Liver (tissue), 9 donors: Measurements from ENCODE around the gene TMEM125. TPM values are rescaled to one million over a fixed set of nuclear protein-coding genes. Genes with fewer than 3 reads are reported as not detected.

Experiments used
- DNase-seq: peaks from one replicate; pipeline ENCODE4 v3.0.0-alpha.2; 2017; ENCODE audit warnings: low spot score
- H3K27ac ChIP-seq, 2 donors: one replicate each; pipeline ENCODE4 v1.7.0; 2013; ENCODE audit warnings: inconsistent platforms in 2 of 2, low read length in 2 of 2, control low read depth in 1 of 2, low read depth in 1 of 2, mild to moderate bottlenecking in 1 of 2
- H3K27me3 ChIP-seq, 4 donors: one replicate each; pipeline versions ENCODE4 v1.6.1 to v1.7.0; 2013; ENCODE audit warnings: low read length in 3 of 4, inconsistent platforms in 1 of 4, mild to moderate bottlenecking in 1 of 4, moderate library complexity in 1 of 4; ENCODE audit not compliant: control insufficient read depth in 4 of 4, insufficient read depth in 4 of 4
- H3K36me3 ChIP-seq, 4 donors: one replicate each; pipeline versions ENCODE4 v1.6.1 to v1.7.0; 2013; ENCODE audit warnings: low read length in 3 of 4, mild to moderate bottlenecking in 3 of 4, low read depth in 1 of 4, moderate library complexity in 1 of 4; ENCODE audit not compliant: control insufficient read depth in 4 of 4, insufficient read depth in 3 of 4
- H3K4me1 ChIP-seq, 4 donors: one replicate each; pipeline versions ENCODE4 v1.6.1 to v1.7.0; 2013; ENCODE audit warnings: low read length in 3 of 4, mild to moderate bottlenecking in 3 of 4, moderate library complexity in 1 of 4; ENCODE audit not compliant: control insufficient read depth in 4 of 4, insufficient read depth in 4 of 4
- H3K4me3 ChIP-seq, 3 donors: one replicate each; pipeline versions ENCODE4 v1.6.1 to v1.7.0; 2013; ENCODE audit warnings: low read length in 3 of 3, control low read depth in 1 of 3, low read depth in 1 of 3, mild to moderate bottlenecking in 1 of 3
- H3K9ac ChIP-seq, 2 donors: one replicate each; pipeline ENCODE4 v1.7.0; 2013; ENCODE audit warnings: low read length in 2 of 2, mild to moderate bottlenecking in 2 of 2, moderate library complexity in 2 of 2, control low read depth in 1 of 2, low read depth in 1 of 2
- H3K9me3 ChIP-seq, 4 donors: one replicate each; pipeline versions ENCODE4 v1.6.1 to v1.7.0; 2013; ENCODE audit warnings: low read length in 3 of 4; ENCODE audit not compliant: control insufficient read depth in 4 of 4
- ATF3 ChIP-seq: IDR thresholded peaks from 2 replicates; pipeline ENCODE4 v1.6.1; 2016; ENCODE audit warnings: antibody characterized with exemption
- CTCF ChIP-seq: fragments of 150-350 bp; IDR thresholded peaks from 2 replicates; pipeline ENCODE4 v1.5.1; 2017; ENCODE audit warnings: improper control_type of control experiment, low read depth, low read length; ENCODE audit not compliant: missing input control
- EGR1 ChIP-seq, 2 donors: IDR thresholded peaks; 2 replicates each; pipeline ENCODE4 v1.6.1; 2016 to 2018; ENCODE audit warnings: antibody characterized with exemption in 2 of 2, low read depth in 2 of 2
- FOXA1 ChIP-seq: IDR thresholded peaks from 2 replicates; pipeline ENCODE4 v1.6.1; 2016; ENCODE audit warnings: antibody characterized with exemption
- FOXA2 ChIP-seq: IDR thresholded peaks from 2 replicates; pipeline ENCODE4 v1.6.1; 2016; ENCODE audit warnings: antibody characterized with exemption
- GABPA ChIP-seq, 2 donors: IDR thresholded peaks in 1 of 2; conservative IDR thresholded peaks in 1 of 2; 2 replicates each; pipeline ENCODE4 v1.6.1; 2016; ENCODE audit warnings: antibody characterized with exemption in 2 of 2, mild to moderate bottlenecking in 1 of 2, moderate library complexity in 1 of 2
- HNF4A ChIP-seq, 2 donors: conservative IDR thresholded peaks; 2 replicates each; pipeline ENCODE4 v1.6.1; 2016; ENCODE audit warnings: antibody characterized with exemption in 2 of 2, mild to moderate bottlenecking in 2 of 2
- HNF4G ChIP-seq: IDR thresholded peaks from 2 replicates; pipeline ENCODE4 v1.6.1; 2016; ENCODE audit warnings: antibody characterized with exemption
- MAX ChIP-seq: IDR thresholded peaks from 2 replicates; pipeline ENCODE4 v1.6.1; 2016; ENCODE audit warnings: antibody characterized with exemption
- NR2F2 ChIP-seq: IDR thresholded peaks from 2 replicates; pipeline ENCODE4 v1.6.1; 2016; ENCODE audit warnings: antibody characterized with exemption
- REST ChIP-seq: IDR thresholded peaks from 2 replicates; pipeline ENCODE4 v1.6.1; 2016; ENCODE audit warnings: antibody characterized with exemption, mild to moderate bottlenecking
- RXRA ChIP-seq, 2 donors: IDR thresholded peaks; 2 replicates each; pipeline ENCODE4 v1.6.1; 2017 to 2018; ENCODE audit warnings: antibody characterized with exemption in 2 of 2, mild to moderate bottlenecking in 1 of 2
- SP1 ChIP-seq: IDR thresholded peaks from 2 replicates; pipeline ENCODE4 v1.6.1; 2018; ENCODE audit warnings: antibody characterized with exemption, mild to moderate bottlenecking
- TAF1 ChIP-seq: conservative IDR thresholded peaks from 2 replicates; pipeline ENCODE4 v1.6.1; 2016; ENCODE audit warnings: antibody characterized with exemption, mild to moderate bottlenecking
- YY1 ChIP-seq: IDR thresholded peaks from 2 replicates; pipeline ENCODE4 v1.6.1; 2016; ENCODE audit warnings: antibody characterized with exemption, mild to moderate bottlenecking
- ZBTB33 ChIP-seq: IDR thresholded peaks from 2 replicates; pipeline ENCODE4 v1.6.1; 2016; ENCODE audit warnings: antibody characterized with exemption
- WGBS: extraction: QIAGEN DNeasy Blood & Tissue Kit; methylation state at CpG from one replicate; pipeline ENCODE4 v1.1.7; 2013; 5-methylcytosine and 5-hydroxymethylcytosine counted together
- polyA plus RNA-seq, 2 donors: library from polyadenylated mRNA; stranded (reverse) in 1 of 2; unstranded in 1 of 2; fragments of 200-250 nt in 1 of 2; fragments of >200 nt in 1 of 2; fragmentation: Nextera tagmentation in 1 of 2; extraction: Ambion mirVana in 1 of 2; gene quantifications; one replicate each; pipeline versions ENCODE4 v1.2.1 to v1.2.3, GENCODE V29; 2013 to 2015
- total RNA-seq, 2 donors: library from RNA; depleted of rRNA; stranded (reverse); fragments of >200 nt; gene quantifications; one replicate each; pipeline ENCODE4 v1.2.3, GENCODE V29; 2014
- donor health status: healthy.
- donor health status: healthy.
- donor health status: healthy.
- donor health status: healthy.
- donor health status: healthy.

The TMEM125 gene
- total and polyA plus RNA-seq, 4 donors, result 0.21 to 1.0 (median 0.69) TPM

GRCh38 chr1:43266881-43267280 lies 2.9 kb upstream of the TMEM125 start:
- TF ChIP-seq ATF3 (no peak), YY1 (no peak), GABPA (IDR thresholded peaks at IDR 0.05 in 1 of 2, conservative IDR thresholded peaks at IDR 0.05 in 1 of 2) (no peak), FOXA2 (no peak), NR2F2 (no peak), ZBTB33 (no peak), FOXA1 (no peak), RXRA (IDR thresholded peaks at IDR 0.05) (no peak)
- Histone ChIP-seq H3K9me3 (no peaks in the 10 kb centered on the region), H3K36me3 (no peaks in the 10 kb centered on the region), H3K27ac (no peak overlapping the region), H3K27me3 (peaks cover 0 to 2% (median 0%) of the 10 kb centered on the region in 4 donors), H3K4me3 (no peak overlapping the region), H3K9ac (no peak overlapping the region), H3K4me1 (peaks cover 10 to 25% (median 23%) of the 10 kb centered on the region in 4 donors)
- no peak for DNase-seq
- 99% methylated on average over 1 of the region's 1 CpG for WGBS

- Histone ChIP-seq H3K9me3 (no peaks in the 10 kb centered on the region), H3K4me3 (no peak overlapping the region), H3K27me3 (peaks cover 0 to 2% (median 0%) of the 10 kb centered on the region in 4 donors), H3K4me1 (peaks cover 10 to 23% (median 20%) of the 10 kb centered on the region in 4 donors), H3K9ac (no peak overlapping the region), H3K36me3 (no peaks in the 10 kb centered on the region), H3K27ac (no peak overlapping the region)
- no peak for TF ChIP-seq ATF3
- TF ChIP-seq RXRA (IDR thresholded peaks at IDR 0.05), result peak; percentile 45 to 80
- peak; percentile 50 to 73 for TF ChIP-seq HNF4A (conservative IDR thresholded peaks at IDR 0.05)
- DNase-seq, result no peak
- 55% methylated on average over 9 of the region's 9 CpGs for WGBS
These were observed 2.4 kb upstream of the TMEM125 start for GRCh38 chr1:43267291-43267805.

- no peak for TF ChIP-seq ATF3
- TF ChIP-seq CTCF, result no peak
- no peak for TF ChIP-seq FOXA1
- no peak for TF ChIP-seq YY1
- no peak for TF ChIP-seq NR2F2
- TF ChIP-seq FOXA2, result no peak
- no peak for TF ChIP-seq MAX
- no peak for TF ChIP-seq REST
- TF ChIP-seq SP1, result no peak
- no peak for TF ChIP-seq HNF4A (conservative IDR thresholded peaks at IDR 0.05)
- no peak for TF ChIP-seq EGR1 (IDR thresholded peaks at IDR 0.05; ENCODE audit: low read depth in 2 of 2)
- no peak for TF ChIP-seq TAF1
- no peak for TF ChIP-seq HNF4G
- H3K4me1 ChIP-seq, result peaks cover 10 to 23% (median 20%) of the 10 kb centered on the region in 4 donors
- H3K9ac ChIP-seq, result no peak overlapping the region
- no peaks in the 10 kb centered on the region for H3K9me3 ChIP-seq
- no peak overlapping the region for H3K27ac ChIP-seq
- peaks cover 0 to 2% (median 0%) of the 10 kb centered on the region in 4 donors for H3K27me3 ChIP-seq
- no peak for DNase-seq
- 69% methylated on average over 3 of the region's 3 CpGs for WGBS
- no peaks in the 10 kb centered on the region for H3K36me3 ChIP-seq
- no peak overlapping the region for H3K4me3 ChIP-seq
These were observed 1.9 kb upstream of the TMEM125 start for GRCh38 chr1:43267818-43268425.
